OCI-LY7 (cell line): ENCODE data around the gene STAMBP.

Experiments
- CTCF ChIP-seq: fragments of 200-600 bp; sonication (generic); conservative IDR thresholded peaks from 2 replicates; pipeline ENCODE4 v1.5.1; 2014; ENCODE audit warnings: mild to moderate bottlenecking, antibody characterized with exemption, low read length, moderate library complexity, mixed read lengths
- EZH2phosphoT487 ChIP-seq: fragments of 200-600 bp; sonication (generic); IDR thresholded peaks from 2 replicates; pipeline ENCODE4 v1.6.1; 2018; ENCODE audit warnings: low read depth, borderline replicate concordance, mild to moderate bottlenecking, mixed run types, antibody characterized with exemption, low read length, moderate library complexity, mixed read lengths

- TF ChIP-seq CTCF, result no peak
- no peak for TF ChIP-seq EZH2phosphoT487
Measured at GRCh38 chr2:73903313-73903712, 74.6 kb downstream of the STAMBP start.
